ENCODE results near the gene FBXW12.

DNA sequence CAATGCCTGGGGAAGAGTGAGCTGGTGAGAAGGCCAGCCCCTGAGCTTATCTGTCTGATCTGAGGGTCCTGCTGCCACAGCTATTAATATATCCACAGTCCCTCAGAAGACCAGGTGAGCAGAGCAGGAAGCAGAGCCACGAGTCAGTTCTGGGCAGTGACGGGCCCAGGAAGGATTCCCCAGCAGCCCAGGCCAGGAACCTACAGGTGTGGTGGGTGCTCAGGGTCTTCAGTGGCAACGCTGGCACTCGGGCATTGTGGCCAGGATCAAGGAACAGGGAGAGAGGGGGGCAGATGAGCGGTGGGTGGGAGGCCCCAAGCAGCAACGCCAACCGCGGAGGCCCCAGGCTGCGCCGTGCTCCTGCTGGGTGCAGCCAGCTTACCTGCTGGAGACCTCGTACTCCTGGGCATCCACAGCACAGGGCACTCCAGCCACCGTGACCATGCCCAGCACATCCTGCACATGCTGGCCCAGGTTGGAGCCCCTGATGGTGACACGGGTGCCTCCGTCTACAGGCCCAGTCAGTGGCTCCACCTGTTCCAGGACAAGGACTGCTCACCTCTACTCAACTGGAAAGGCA lies 45.6 kb downstream of the FBXW12 start:
- TF ChIP-seq, protein P1, sequence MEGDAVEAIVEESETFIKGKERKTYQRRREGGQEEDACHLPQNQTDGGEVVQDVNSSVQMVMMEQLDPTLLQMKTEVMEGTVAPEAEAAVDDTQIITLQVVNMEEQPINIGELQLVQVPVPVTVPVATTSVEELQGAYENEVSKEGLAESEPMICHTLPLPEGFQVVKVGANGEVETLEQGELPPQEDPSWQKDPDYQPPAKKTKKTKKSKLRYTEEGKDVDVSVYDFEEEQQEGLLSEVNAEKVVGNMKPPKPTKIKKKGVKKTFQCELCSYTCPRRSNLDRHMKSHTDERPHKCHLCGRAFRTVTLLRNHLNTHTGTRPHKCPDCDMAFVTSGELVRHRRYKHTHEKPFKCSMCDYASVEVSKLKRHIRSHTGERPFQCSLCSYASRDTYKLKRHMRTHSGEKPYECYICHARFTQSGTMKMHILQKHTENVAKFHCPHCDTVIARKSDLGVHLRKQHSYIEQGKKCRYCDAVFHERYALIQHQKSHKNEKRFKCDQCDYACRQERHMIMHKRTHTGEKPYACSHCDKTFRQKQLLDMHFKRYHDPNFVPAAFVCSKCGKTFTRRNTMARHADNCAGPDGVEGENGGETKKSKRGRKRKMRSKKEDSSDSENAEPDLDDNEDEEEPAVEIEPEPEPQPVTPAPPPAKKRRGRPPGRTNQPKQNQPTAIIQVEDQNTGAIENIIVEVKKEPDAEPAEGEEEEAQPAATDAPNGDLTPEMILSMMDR (IDR thresholded peaks at IDR 0.05): no peak
- TF ChIP-seq POLR2A (IDR thresholded peaks at IDR 0.05) (no peak), EP300 (IDR thresholded peaks at IDR 0.05) (no peak)

All from ovary (tissue), 3 donors.